A673 (cell line): ENCODE data around the gene TRIM27. TPM values are rescaled to one million over a fixed set of nuclear protein-coding genes. Genes with fewer than 3 reads are reported as not detected.
A peak's percentile ranks its signal among the peaks of the same experiment; 100 is the strongest.

ENCODE experiments used
- BruUV-seq: library from RNA; stranded (reverse); fragments of 400-500 nt; replicated peaks from 2 replicates; lab custom pipeline; 2021; lab: Mats Ljungman, UMichigan
- CTCF ChIA-PET: fragments of 300-600 bp; sonication (Branson Sonifier 250); formaldehyde crosslinking; loops from one replicate; lab custom pipeline; 2022; ENCODE audit warnings: antibody characterized with exemption; lab: Charles Lee
- POLR2A ChIA-PET: fragments of 300-600 bp; sonication (Branson Sonifier 250); formaldehyde crosslinking; loops from one replicate; lab custom pipeline; 2022; ENCODE audit warnings: antibody characterized with exemption; ENCODE audit not compliant: low non-redundant PET; lab: Charles Lee
- DNase-seq: peaks from one replicate; pipeline ENCODE4 v3.0.0-alpha.2; 2015; ENCODE audit warnings: low spot score
- H3K27ac ChIP-seq: fragments of 200-600 bp; sonication (generic); 2 replicates; pipeline ENCODE4 v1.5.1; 2016; ENCODE audit warnings: mixed run types, low read depth, mild to moderate bottlenecking, mixed read lengths, antibody characterized with exemption, low read length; ENCODE audit not compliant: poor library complexity, severe bottlenecking
- H3K27me3 ChIP-seq: fragments of 200-600 bp; sonication (generic); replicated peaks from 2 replicates; pipeline ENCODE4 v1.6.1; 2017; ENCODE audit warnings: mixed run types, low read depth, mild to moderate bottlenecking, mixed read lengths, antibody characterized with exemption, low read length; ENCODE audit not compliant: insufficient read depth, poor library complexity
- H3K36me3 ChIP-seq: fragments of 200-600 bp; sonication (generic); 2 replicates; pipeline ENCODE4 v1.6.1; 2016; ENCODE audit warnings: mixed run types, mild to moderate bottlenecking, mixed read lengths, antibody characterized with exemption, low read length; ENCODE audit not compliant: insufficient read depth, poor library complexity, severe bottlenecking
- H3K4me1 ChIP-seq: fragments of 200-600 bp; sonication (generic); 2 replicates; pipeline ENCODE4 v1.6.1; 2017; ENCODE audit warnings: mixed run types, mild to moderate bottlenecking, mixed read lengths, antibody characterized with exemption, low read length; ENCODE audit not compliant: insufficient read depth, poor library complexity, severe bottlenecking
- H3K4me3 ChIP-seq: fragments of 200-600 bp; sonication (generic); 2 replicates; pipeline ENCODE4 v1.5.1; 2016; ENCODE audit warnings: low read depth, mixed run types, mild to moderate bottlenecking, mixed read lengths, low read length; ENCODE audit not compliant: poor library complexity, severe bottlenecking
- H3K9me3 ChIP-seq: fragments of 200-600 bp; sonication (generic); 2 replicates; pipeline ENCODE4 v1.6.1; 2016; ENCODE audit warnings: mixed run types, low read depth, mild to moderate bottlenecking, mixed read lengths, antibody characterized with exemption, low read length; ENCODE audit not compliant: poor library complexity, severe bottlenecking
- CTCF ChIP-seq: fragments of 300-800, 200-600 bp; sonication (generic); conservative IDR thresholded peaks from 2 replicates; pipeline ENCODE4 v1.5.1; 2017; ENCODE audit warnings: low read depth, mild to moderate bottlenecking, antibody characterized with exemption, low read length, moderate library complexity, mixed read lengths
- EZH2 ChIP-seq: fragments of 200-600 bp; sonication (generic); IDR thresholded peaks from 2 replicates; pipeline ENCODE4 v1.6.1; 2017; ENCODE audit warnings: borderline replicate concordance, low read depth, mild to moderate bottlenecking, mixed read lengths, antibody characterized with exemption, low read length; ENCODE audit not compliant: poor library complexity, severe bottlenecking
- intact Hi-C: fragments of 100-400 bp; cut with micrococcal nuclease; formaldehyde crosslinking; loops from one replicate; pipeline ENCODE4 v1.10.0; 2022; ENCODE audit not compliant: unreplicated experiment
- total RNA-seq: library from RNA; stranded (reverse); gene quantifications from 2 replicates; pipeline ENCODE4 v1.2.3, GENCODE V29; 2021

The TRIM27 gene
- total RNA-seq, 1 experiment from 2014 or later = 81.1 TPM

GRCh38 chr6:28865401-28866204 lies 58.2 kb downstream of the TRIM27 start:
- H3K27ac ChIP-seq = no peak overlapping the region
- H3K4me1 ChIP-seq = peaks cover 15% of the 10 kb centered on the region
- peaks cover 6% of the 10 kb centered on the region for H3K9me3 ChIP-seq
- intact Hi-C loops = loop anchor here (10.0 kb wide), 2 partner anchors 119 to 971 kb away; a partner anchor contains a TSS
- ChIA-PET POLR2A (interaction anchor here (1.2 kb wide), 1 partner anchor 994 kb away, joined by 3 read pairs; a partner anchor contains a TSS), CTCF (interaction anchor here (1.2 kb wide), 1 partner anchor 116 kb away, joined by 3 read pairs; no protein-coding TSS in a partner anchor)
- DNase-seq = peak; percentile 86
- H3K27me3 ChIP-seq = no peaks in the 10 kb centered on the region
- TF ChIP-seq CTCF = no peak
- no peak for TF ChIP-seq EZH2
- peak overlapping the region; percentile 56 for H3K4me3 ChIP-seq
- TSS peak; percentile 100 for BruUV-seq
- H3K36me3 ChIP-seq = no peaks in the 10 kb centered on the region

GRCh38 chr6:28864326-28864923 lies 59.4 kb downstream of the TRIM27 start:
- Histone ChIP-seq H3K4me1 (peaks cover 15% of the 10 kb centered on the region), H3K27me3 (no peaks in the 10 kb centered on the region), H3K4me3 (peak overlapping the region; percentile 69), H3K9me3 (peaks cover 6% of the 10 kb centered on the region), H3K27ac (peak overlapping the region; percentile 73), H3K36me3 (no peaks in the 10 kb centered on the region)
- ChIA-PET POLR2A (no interaction called here), CTCF (interaction anchor here (1.1 kb wide), 1 partner anchor 27 kb away, joined by 4 read pairs; no protein-coding TSS in a partner anchor)
- no TSS peak for BruUV-seq
- intact Hi-C loops = loop anchor here (10.0 kb wide), 2 partner anchors 120 to 970 kb away; a partner anchor contains a TSS
- DNase-seq = no peak
- TF ChIP-seq CTCF (peak; percentile 49), EZH2 (no peak)

- peak; percentile 90 for DNase-seq
- H3K27ac ChIP-seq = peak overlapping the region; percentile 73
- intact Hi-C loops = loop anchor here (2.0 to 10.0 kb wide), 3 partner anchors 25 to 969 kb away; a partner anchor contains a TSS
- no TSS peak for BruUV-seq
- H3K36me3 ChIP-seq = no peaks in the 10 kb centered on the region
- POLR2A ChIA-PET = interaction anchor here (0.9 kb wide), 1 partner anchor 47 kb away, joined by 3 read pairs; no protein-coding TSS in a partner anchor
- no peaks in the 10 kb centered on the region for H3K27me3 ChIP-seq
- TF ChIP-seq CTCF (no peak), EZH2 (no peak)
- peak overlapping the region; percentile 69 for H3K4me3 ChIP-seq
- peaks cover 15% of the 10 kb centered on the region for H3K4me1 ChIP-seq
- H3K9me3 ChIP-seq = peaks cover 6% of the 10 kb centered on the region
- CTCF ChIA-PET = interaction anchor here (0.6 to 1.1 kb wide), 3 partner anchors 27 to 142 kb away, joined by 3 to 4 read pairs (median 3); no protein-coding TSS in a partner anchor
Measured at GRCh38 chr6:28863604-28864325, 60.0 kb downstream of the TRIM27 start.
